NCI-H146 treated with DMSO at 0.1 percent for 48 hours (cell line): Measurements from ENCODE around the gene RHCG.

ENCODE experiments used
- DNase-seq: peaks from one replicate; lab custom pipeline; 2025; ENCODE audit not compliant: unreplicated experiment; lab: John Stamatoyannopoulos, UW

The RHCG gene

GRCh38 chr15:89496155-89497098, at the start of gene RHCG:
TSS of gene RHCG (minus strand) at chr15:89496583. CDS start at chr15:89496544, 39 bp downstream.
- DNase-seq, result no peak

GRCh38 chr15:89543389-89543788, 47.0 kb upstream of the RHCG start:
- no peak for DNase-seq

- DNase-seq, result no peak
Measured at GRCh38 chr15:89542369-89542768, 46.0 kb upstream of the RHCG start.

DNA sequence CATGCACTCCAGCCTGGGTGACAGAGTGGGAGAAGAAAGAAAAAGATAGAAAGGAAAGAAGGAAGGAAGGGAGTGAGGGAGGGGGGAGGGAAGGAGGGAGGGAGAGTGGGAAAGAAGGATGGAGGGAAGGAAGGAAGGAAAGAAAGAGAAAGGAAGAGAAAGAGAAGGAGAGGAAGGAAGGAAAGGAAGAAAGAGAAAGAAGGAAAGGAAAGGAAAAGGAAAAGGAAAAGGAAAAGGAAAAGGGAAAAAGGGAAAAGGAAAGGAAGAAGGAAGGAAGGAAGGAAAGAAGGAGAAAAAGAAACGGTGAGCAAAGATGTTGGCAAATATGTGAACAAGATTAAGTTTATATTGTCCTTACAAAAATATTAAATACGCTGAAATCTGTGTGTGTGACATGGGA, 42.6 kb upstream of the RHCG start:
- DNase-seq, result no peak

DNA sequence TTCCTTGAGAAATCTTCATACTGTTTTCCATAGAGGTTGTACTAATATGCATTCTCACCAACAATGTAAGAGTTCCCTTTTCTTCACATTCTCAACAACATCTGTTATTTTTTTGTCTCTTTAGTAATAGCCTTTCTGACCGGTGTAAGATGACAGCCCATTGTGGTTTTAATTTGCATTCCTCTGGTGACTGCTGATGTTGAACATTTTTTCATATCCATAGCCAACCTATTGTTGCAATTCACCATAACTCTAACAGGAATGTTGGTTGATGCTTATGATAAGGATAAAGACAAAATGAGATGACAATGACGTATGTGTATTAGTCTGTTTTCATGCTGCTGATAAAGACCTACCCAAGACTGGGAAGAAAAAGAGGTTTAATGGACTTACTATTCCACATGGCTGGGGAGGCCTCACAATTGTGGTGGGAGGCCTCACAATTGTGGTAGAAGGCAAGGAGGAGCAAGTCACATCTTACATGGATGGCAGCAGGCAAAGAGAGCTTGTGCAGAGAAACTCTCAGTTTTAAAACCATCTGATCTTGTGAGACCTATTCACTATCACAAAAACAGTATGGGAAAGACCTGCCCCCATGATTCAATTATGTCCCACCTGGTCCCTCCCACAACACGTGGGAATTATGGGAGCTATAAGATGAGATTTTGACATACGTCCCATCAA, 37.6 kb upstream of the RHCG start:
- DNase-seq, result no peak

DNA sequence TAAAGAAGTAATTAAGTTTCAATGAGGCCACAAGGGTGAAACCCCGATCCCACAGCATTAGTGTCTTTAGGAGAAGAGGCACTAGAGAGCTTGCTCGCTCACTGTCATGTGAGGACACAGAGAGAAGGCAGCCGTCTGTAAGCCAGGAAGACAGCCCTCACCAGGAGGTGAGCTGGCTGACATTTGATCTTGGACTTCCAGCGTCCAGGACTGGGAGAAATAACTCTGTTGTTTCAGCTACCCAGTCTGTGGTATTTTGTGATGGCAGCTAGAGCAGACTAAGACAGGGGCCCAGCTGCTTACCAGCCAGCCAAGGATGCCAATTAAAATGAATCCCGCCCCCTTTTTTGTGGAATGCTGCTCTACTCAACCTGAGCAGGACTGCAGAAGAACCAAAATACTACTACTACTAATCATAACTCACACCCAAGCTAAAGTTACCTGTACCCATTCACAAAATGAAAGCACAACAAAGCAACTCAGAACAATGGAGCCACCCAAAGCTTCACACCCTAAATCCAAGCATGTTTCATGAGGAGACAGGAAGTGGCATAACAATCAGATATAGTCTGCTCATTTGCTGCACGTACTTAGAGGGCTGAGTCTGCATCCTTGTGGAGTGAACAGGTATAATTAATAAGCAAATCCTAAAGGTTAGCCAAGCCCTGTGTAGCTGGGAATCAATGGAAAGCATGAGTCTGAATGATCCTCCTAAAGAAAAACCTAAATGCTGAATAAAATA, 35.6 kb upstream of the RHCG start:
- DNase-seq, result no peak

- no peak for DNase-seq
Measured at GRCh38 chr15:89530976-89531375, 34.6 kb upstream of the RHCG start.

DNA sequence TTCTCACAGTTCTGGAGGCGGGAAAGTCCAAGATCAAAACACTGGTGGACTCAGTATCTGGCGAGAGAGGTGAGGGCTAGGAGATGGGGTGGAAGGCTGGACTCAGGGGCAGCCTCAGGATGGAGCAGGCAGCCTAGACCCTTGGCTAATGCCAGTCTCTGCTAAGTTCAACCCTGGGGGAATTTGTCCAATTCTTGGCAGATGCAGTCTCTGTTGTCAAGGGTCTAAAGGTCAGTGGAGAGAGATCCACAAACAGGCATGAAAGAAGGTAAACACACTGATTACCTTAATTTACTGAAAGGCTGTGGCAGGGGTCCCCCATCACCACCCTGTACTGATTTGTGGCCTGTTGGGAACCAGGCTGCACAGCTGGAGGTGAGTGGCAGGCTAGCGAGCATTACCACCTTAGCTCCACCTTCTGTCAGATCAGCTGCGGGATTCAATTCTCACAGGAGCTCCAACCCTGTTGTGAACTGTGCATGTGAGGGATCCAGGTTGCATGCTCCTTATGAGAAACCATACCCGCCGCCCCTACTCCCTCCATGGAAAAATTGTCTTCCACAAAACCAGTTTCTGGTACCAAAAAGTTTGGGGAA, 32.5 kb upstream of the RHCG start:
- DNase-seq, result no peak

GRCh38 chr15:89526601-89527441, 30.4 kb upstream of the RHCG start:
- DNase-seq, result no peak

DNA sequence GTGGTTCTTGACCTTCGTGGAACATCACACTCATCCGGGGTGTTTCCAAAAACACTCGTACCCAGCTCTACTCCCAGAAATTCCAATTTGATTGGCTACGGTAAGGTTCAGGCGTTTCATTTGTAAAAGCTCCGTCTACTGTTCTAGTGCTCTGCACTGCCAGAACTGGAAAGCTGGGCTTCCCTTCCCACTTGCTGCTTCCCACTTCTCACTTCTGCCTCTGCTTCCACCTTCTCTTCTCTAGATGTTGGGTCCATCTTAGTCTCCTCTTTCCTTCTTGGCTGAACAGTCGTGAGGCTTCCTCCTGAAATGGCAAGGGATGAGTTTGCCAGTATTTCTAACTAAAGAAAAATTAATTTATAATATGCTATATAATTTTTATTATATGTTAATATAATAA, 29.8 kb upstream of the RHCG start:
- no peak for DNase-seq

GRCh38 chr15:89524184-89524583, 27.8 kb upstream of the RHCG start:
- no peak for DNase-seq

GRCh38 chr15:89523101-89523500, 26.7 kb upstream of the RHCG start:
- no peak for DNase-seq

GRCh38 chr15:89521605-89522004, 25.2 kb upstream of the RHCG start:
- no peak for DNase-seq

GRCh38 chr15:89515477-89515876, 19.1 kb upstream of the RHCG start:
- DNase-seq, result no peak

GRCh38 chr15:89514596-89515406, 18.4 kb upstream of the RHCG start:
- DNase-seq, result no peak

DNA sequence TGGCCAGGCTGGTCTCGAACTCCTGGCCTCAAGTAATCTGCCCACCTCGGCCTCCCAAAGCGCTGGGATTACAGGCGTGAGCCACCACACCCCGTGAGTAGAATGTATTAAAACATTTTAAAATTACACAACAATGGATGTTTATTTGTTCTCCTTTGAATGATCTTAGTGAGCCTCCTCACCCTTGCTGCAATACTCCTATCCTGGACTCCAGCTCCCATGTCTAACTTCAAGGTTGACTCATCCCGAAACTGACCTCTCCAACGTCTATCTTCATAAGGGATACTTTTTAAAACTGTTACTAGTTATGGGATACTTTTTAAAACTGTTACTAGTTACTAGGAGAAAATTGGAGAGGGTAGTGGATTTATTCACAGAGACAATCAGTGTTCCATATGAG, 17.8 kb upstream of the RHCG start:
- DNase-seq, result no peak

- DNase-seq, result no peak
Measured at GRCh38 chr15:89513284-89513683, 16.9 kb upstream of the RHCG start.

GRCh38 chr15:89512631-89513030, 16.2 kb upstream of the RHCG start:
- DNase-seq, result no peak

- no peak for DNase-seq
Measured at GRCh38 chr15:89506026-89506686, 9.8 kb upstream of the RHCG start.
